HG02870 (cell line): ENCODE data around the gene PLA2G7.
A peak's percentile ranks its signal among the peaks of the same experiment; 100 is the strongest.
"Not testable (repeated sequence)": the region's sequence is repeated elsewhere in the genome, so short reads cannot be mapped to it uniquely, and the experiment has no call there.

Experiments used
- ATAC-seq: cut with Tn5 transposase; IDR thresholded peaks from one replicate; pipeline ENCODE4 v1.9.1; 2021; ENCODE audit warnings: mild to moderate bottlenecking, moderate library complexity; ENCODE audit not compliant: unreplicated experiment

PLA2G7 gene

DNA sequence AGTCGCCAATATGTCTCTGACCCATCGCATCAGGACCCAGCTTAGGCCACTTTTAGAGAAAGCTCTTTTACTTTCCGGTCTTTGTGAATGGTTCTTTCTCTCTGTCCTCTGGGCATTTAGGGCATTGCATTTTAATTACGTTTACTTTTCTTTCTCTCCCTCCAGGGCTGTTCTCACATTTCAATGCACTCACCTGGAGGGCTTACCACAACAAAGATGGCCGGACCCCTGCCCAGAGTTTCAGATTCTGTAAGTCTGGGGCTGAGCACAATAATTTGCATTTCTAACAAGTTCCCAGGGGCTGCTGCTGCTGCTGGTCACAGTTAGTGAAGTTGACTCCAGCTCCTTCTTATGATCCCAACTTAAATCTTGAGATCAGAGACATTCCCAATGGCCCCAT, 14.6 kb upstream of the PLA2G7 start:
- ATAC-seq = no peak

GRCh38 chr6:46748940-46749503, 13.8 kb upstream of the PLA2G7 start:
- no peak for ATAC-seq

DNA sequence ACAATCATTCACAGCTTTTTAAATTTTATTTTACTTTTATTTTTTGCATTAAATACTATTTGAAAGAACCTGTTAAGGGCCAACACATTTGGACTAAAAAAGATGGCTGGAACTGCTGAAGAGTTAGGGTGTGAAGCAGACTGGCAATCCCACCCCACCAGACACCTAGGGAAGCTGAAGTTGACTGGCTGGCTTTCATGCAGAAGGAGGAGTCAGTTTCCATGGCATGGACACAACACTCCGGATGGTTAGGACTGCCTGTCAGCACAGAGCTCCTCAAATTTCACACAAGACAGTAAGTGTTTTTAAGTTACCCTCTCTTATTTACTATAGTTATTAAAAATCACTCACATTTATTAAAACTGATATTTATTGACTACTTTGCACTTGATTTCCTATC, 11.5 kb upstream of the PLA2G7 start, which contains the start of gene ANKRD66:
Gene ANKRD66 (plus strand): TSS at position 238 of the 400 bp plus-strand sequence. CDS start 5,016 bp downstream, outside the sequence.
- ATAC-seq = no peak

DNA sequence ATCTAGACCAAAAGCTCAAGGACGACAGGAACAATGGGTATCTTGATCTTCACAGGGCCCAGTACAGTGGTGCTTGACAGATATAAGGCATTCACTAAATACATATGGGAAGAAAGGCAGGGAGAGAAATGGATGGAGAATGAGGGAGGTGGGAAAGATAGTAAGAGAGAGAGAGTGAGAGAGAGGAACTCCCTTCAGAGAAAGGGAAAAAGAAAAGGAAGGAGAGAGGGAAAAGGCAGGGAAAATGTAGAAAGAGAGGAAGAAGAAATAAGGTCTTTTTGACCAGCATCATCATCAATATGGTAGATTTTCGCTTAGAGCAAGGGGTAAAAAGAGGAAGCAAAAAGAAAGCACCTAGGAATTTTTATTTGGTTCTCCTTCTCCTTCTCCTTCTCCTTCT, 10.8 kb upstream of the PLA2G7 start:
- ATAC-seq = no peak

DNA sequence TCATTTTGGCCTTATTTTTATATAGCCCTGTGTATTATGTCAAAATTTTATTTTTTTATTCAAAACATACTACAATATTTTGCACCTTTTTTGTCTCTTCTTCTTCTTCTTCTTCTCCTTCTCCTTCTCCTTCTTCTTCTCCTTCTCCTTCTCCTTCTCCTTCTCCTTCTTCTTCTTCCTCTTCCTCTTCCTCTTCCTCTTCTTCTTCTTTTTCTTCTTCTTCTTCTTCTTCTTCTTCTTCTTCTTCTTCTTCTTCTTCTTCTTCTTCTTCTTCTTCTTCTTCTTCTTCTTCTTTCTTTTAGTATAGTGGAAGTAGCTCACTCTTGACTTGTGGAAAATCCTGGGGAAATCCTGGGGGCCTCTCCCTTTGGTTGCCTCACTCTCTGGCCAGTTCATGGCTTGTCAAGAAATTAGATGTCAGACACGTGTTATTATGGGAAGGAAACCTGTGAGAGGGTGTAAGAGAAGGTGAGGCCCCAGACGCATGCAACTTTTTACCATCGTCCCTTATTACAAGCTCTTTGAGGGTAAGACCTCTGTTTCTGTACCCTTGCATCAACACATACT, 9.1 kb upstream of the PLA2G7 start:
- ATAC-seq = not testable (repeated sequence)

DNA sequence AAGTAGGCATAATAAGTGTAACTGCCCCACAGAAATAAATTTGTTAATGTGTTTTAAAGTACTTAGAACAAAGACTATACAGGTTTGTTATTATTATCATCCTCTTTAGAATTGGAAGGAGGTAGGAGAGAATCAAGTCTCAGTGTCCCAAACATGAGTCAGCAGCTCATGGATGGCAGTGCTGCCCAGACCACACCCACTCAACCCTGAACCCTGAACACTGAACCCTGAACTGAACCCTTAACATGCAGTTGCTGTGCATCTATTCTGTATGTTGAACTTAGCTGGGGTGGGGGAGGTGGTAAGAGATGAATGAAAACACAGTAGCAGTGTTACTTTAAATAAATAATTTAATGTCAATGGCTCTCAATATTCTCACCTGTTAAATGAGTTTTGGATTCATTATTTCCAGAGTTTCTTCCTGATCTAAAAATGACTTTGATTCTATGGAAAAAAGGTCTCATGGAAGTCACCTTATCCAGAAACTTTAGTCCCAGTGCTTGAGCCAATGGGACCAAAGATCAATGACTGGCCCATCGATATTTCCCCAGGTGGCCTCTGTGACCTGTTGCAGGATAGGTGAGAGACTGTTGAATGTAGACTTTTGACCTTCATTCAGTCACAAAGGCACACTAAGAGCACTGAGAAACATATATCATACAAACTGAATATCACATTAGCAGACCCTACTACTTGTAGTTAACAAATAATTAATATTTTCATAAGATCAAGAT, 8.4 kb upstream of the PLA2G7 start:
- ATAC-seq = no peak

DNA sequence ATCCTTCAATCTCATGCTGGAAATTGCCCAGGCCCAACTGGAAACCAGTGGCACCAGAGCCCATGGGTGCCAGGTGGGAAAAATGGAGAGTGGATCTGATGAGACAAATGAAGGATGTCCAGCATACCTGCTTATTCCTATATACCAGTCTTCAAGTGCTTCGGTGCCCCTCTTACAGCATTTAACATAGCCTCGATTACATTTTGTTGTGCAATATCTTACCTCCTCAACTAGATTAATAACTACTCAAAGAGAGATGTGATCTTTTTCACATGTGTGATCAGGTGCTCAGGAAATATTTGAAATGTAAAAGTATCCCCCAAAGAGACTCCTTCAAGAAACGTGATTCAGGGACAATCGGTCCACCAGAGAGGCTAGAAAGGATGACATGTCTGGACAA, 6.7 kb upstream of the PLA2G7 start:
- no peak for ATAC-seq

GRCh38 chr6:46741482-46741881, 6.3 kb upstream of the PLA2G7 start:
- no peak for ATAC-seq

- ATAC-seq = no peak
Observed at GRCh38 chr6:46736906-46737305, 1.7 kb upstream of the PLA2G7 start.

- ATAC-seq = no peak
Observed at GRCh38 chr6:46735720-46736031, 501 bp upstream of the PLA2G7 start.

- ATAC-seq = no peak
Observed at GRCh38 chr6:46733341-46733801, 1.8 kb downstream of the PLA2G7 start.

DNA sequence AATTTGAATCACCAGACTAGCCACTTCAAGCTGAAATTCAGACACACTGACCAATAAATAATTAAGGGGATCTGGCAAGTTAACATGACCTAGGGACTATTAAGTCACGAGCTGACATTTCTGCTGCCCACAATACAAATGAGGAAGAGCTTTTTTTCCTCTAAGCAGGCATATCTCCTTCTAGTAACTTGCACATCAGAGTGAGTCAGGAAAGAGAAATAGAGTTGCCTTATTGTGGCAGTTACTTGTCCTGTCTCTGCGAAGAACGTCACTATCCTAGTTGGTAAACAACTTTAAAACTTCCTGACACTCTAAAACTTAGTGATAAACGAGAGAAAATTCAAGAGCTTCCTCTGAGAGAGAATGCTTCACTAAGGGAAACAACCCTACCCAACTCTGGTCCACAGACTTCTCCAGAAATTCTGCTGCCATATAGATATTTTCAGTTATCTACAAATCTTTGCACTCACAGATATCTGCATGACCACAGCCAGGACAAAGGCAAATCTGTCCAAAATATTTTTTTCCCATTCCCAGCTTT, 4.2 kb downstream of the PLA2G7 start:
- ATAC-seq = no peak

DNA sequence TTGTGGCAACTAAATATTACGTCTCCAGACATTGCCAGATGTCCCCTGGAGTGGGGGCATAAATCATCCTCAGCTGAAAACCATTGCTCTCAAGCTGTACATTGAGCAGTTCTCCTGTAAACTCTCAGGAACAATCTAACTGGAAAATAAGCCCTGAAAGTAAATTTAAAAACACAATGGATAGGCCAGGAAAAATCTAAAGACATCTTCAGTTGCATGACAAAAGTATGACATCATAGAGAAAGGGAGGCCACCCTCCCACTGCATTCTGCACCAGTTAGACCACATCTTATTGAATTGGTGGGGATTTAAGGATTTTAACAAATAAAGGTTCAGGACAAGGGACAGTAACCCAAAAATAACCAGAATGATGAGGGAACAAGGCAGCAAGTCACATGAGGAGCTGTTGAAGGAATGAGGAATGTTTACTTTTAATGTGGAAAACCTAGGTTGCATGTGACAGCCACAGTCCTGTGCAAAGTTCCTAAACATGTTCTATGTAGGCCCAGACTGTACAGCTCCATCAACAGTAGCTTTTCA, 5.3 kb downstream of the PLA2G7 start:
- no peak for ATAC-seq

DNA sequence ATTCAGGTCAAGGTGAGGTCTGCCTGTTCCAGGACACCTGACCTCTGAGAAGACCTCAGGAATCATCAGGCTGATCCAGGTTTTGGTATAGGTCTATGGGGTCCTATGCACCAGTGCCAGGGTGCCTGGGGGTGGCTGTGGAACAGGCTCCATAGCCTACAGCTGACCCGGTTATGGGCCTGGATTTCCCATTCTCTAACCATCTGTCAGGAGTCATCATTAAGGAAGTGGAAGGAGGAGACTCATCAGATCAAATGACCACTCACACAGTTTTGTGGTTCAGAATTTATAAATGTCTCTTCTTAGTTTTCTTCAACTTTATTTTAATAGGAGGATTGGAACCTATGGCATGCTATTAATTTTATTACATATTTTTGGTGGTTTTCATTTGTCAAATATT, 14.8 kb downstream of the PLA2G7 start:
- no peak for ATAC-seq

DNA sequence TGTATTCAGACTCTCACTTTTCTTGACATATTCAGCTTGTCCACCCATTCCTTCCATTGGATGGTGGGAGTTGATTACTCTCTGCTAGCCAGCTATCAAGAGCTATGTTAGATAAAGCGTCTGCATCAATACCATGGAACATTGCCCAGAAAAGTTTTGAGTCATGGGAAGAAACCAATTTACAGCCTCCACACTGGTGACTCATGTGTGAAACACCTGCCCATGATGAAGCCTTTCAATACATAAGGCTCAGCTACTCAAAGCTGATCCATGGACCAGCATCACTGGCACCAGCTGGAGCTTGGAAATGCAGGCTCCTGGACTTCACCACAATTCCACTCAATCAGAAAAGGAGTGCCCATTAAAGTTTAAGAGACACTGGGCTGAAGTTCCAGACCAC, 16.1 kb downstream of the PLA2G7 start:
- no peak for ATAC-seq

DNA sequence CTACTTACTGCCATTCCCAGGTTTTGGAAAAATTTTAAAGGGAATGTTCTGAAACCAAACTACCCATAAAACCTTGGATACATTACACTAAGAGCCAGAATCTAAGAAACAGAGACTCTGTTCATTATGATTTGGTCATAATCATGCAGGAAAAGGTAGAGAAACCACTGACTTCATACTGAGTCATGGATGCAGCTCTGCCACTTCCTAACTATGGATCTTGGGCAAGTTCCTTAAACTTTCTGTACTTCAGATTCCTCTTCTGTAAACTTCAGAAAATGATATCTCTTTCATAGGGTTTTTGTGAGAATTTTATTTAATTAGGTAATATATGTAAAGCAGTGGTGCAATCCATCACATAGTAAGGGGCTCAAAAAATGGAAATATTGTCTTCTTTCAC, 20.0 kb downstream of the PLA2G7 start:
- no peak for ATAC-seq

DNA sequence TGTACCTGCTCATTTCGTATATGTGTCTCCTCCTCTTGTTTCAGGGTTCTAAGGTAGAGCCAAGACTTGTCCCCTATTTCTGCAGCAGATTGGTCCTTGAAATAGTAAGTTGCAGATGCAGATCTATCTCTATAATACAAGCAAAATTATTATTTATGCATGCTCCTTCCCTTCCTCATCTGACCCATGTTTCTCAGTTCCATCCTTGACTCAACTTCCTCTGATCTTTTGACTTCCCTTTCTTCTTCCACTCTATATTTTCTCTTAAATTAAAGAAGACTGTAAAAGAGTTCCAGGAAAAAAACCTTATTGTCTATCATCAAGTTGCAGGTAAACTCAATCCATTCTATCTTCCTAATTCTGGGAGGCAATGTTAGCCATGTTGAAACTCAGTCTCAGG, 23.7 kb downstream of the PLA2G7 start:
- no peak for ATAC-seq

DNA sequence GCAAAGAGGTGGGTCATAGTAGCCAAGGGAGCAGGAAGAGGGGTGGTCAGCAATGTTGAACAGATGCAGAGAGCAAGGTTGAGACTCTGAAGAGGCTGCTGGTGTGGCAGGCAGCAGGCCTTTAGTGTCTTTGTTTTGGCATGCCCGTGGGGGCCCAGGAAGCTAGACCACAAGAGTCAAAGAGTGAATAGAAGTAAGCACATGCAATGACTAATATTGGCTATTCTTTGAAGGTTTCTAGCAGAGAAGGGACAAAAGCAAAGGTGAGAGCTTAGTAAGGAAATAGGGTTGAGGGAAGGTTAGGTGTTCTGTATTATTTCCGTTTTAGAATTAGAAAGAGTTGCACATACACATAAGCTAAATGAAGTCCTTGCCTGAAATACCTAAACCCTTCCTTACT, 28.7 kb downstream of the PLA2G7 start:
- peak; percentile 90 for ATAC-seq

DNA sequence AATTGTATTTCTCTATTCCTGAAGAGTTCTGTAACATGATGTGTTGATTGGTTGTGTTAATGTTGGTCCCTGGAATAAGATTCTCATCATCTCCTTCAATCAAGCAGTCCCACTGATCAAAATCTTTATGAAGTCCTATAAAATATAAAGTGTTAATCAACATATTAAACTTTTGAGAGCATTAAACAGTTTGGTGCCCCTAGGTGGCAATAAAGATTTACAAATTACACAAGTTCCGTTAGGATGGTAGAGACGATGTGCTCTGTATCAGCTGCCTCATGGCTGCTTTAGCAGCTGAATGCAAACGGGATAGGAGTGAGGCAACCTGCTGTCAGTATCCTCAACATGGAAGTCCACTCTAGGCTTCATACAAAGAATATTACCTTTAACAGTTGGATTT, 30.6 kb downstream of the PLA2G7 start:
- no peak for ATAC-seq

- no peak for ATAC-seq
Observed at GRCh38 chr6:46699970-46700369, 35.2 kb downstream of the PLA2G7 start.

DNA sequence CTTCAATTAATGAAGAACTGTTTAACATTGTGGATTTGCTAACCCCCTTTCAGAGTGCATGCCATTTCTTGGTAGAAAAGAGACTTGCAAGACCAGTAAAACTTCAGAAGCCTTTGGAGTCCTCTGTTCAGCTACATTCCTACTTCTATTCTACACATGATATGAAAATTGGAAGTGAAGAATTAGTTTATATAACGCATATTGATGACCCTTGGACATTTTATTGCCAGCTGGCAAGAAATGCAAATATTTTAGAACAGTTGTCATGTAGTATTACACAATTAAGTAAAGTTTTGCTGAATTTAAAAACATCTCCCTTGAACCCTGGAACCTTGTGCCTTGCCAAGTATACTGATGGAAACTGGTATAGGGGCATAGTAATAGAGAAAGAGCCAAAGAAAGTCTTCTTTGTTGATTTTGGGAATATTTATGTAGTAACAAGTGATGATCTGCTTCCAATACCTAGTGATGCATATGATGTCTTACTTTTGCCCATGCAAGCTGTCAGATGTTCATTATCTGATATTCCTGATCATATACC, 44.2 kb downstream of the PLA2G7 start:
- no peak for ATAC-seq
